PC-3 (cell line): ENCODE data around the gene RTN4. TPM values are rescaled to one million over a fixed set of nuclear protein-coding genes. Genes with fewer than 3 reads are reported as not detected.

Source experiments
- ATAC-seq: fragments of 200-7000 bp; cut with Tn5 transposase; 2 replicates; pipeline ENCODE4 v1.9.1; 2020; ENCODE audit warnings: mild to moderate bottlenecking, moderate library complexity
- BruUV-seq: library from RNA; stranded (reverse); fragments of 400-500 nt; replicated peaks from 2 replicates; lab custom pipeline; 2021; lab: Mats Ljungman, UMichigan
- CTCF ChIA-PET: fragments of 300-600 bp; sonication (Branson Sonifier 250); formaldehyde crosslinking; loops from one replicate; lab custom pipeline; 2022; ENCODE audit warnings: antibody characterized with exemption; lab: Charles Lee
- POLR2A ChIA-PET: fragments of 300-600 bp; sonication (Branson Sonifier 250); formaldehyde crosslinking; loops from one replicate; lab custom pipeline; 2022; ENCODE audit warnings: antibody characterized with exemption; ENCODE audit not compliant: unreplicated experiment; lab: Charles Lee
- DNase-seq: peaks from one replicate; pipeline ENCODE4 v3.0.0-alpha.2; 2015
- H2AFZ ChIP-seq: fragments of 300-600 bp; sonication (generic); 2 replicates; pipeline ENCODE4 v1.6.0; 2016; ENCODE audit warnings: antibody characterized with exemption, low read length
- H3F3A ChIP-seq: fragments of 300-600 bp; sonication (generic); one replicate; pipeline ENCODE4 v1.6.0; 2017; ENCODE audit warnings: antibody characterized with exemption, low read length, control low read depth, mild to moderate bottlenecking; ENCODE audit not compliant: unreplicated experiment
- H3K27ac ChIP-seq: fragments of 300-600 bp; sonication (generic); 2 replicates; pipeline ENCODE4 v1.5.1; 2016; ENCODE audit warnings: mild to moderate bottlenecking, low read length
- H3K27me3 ChIP-seq: fragments of 300-600 bp; sonication (generic); 2 replicates; pipeline ENCODE4 v1.6.1; 2016; ENCODE audit warnings: low read length, mixed read lengths
- H3K36me3 ChIP-seq: fragments of 300-600 bp; sonication (generic); 2 replicates; pipeline ENCODE4 v1.6.1; 2016; ENCODE audit warnings: low read depth, mixed run types, low read length, mixed read lengths
- H3K4me1 ChIP-seq: fragments of 300-600 bp; sonication (generic); 2 replicates; pipeline ENCODE4 v1.5.1; 2016; ENCODE audit warnings: low read length; ENCODE audit not compliant: insufficient read depth
- H3K4me2 ChIP-seq: fragments of 300-600 bp; sonication (generic); 2 replicates; pipeline ENCODE4 v1.6.0; 2016; ENCODE audit warnings: low read length
- H3K4me3 ChIP-seq: fragments of 300-600 bp; sonication (generic); 2 replicates; pipeline ENCODE4 v1.5.1; 2016; ENCODE audit warnings: mild to moderate bottlenecking, low read length, mixed read lengths
- H3K79me2 ChIP-seq: fragments of 300-600 bp; sonication (generic); 2 replicates; pipeline ENCODE4 v1.6.1; 2017; ENCODE audit warnings: low read length, mixed read lengths
- H3K9ac ChIP-seq: fragments of 300-600 bp; sonication (generic); 2 replicates; pipeline ENCODE4 v1.6.0; 2016; ENCODE audit warnings: mild to moderate bottlenecking, low read length
- H3K9me2 ChIP-seq: fragments of 300-600 bp; sonication (generic); replicated peaks from 2 replicates; pipeline ENCODE4 v1.6.1; 2016; ENCODE audit warnings: mixed run types, low read length, mixed read lengths
- H3K9me3 ChIP-seq: fragments of 300-600 bp; sonication (generic); 2 replicates; pipeline ENCODE4 v1.6.1; 2016; ENCODE audit warnings: low read length, mixed read lengths
- H4K20me1 ChIP-seq: fragments of 300-600 bp; sonication (generic); 2 replicates; pipeline ENCODE4 v1.6.1; 2016; ENCODE audit warnings: low read length, mixed read lengths
- EZH2 ChIP-seq: fragments of 300-600 bp; sonication (generic); IDR thresholded peaks from one replicate; pipeline ENCODE4 v1.6.1; 2017; ENCODE audit warnings: antibody characterized with exemption, mild to moderate bottlenecking, low read length; ENCODE audit not compliant: unreplicated experiment
- EZH2phosphoT487 ChIP-seq: fragments of 300-600 bp; sonication (generic); IDR thresholded peaks from 2 replicates; pipeline ENCODE4 v1.6.1; 2018; ENCODE audit warnings: mild to moderate bottlenecking, antibody characterized with exemption, low read length, borderline replicate concordance
- intact Hi-C: fragments of 100-400 bp; cut with micrococcal nuclease; formaldehyde crosslinking; loops from 2 replicates; pipeline ENCODE4 v1.9.0; 2023
- total RNA-seq: library from RNA; depleted of rRNA; stranded (reverse); fragments of >200 nt; gene quantifications from 2 replicates; pipeline ENCODE4 v1.2.3, GENCODE V29; 2014
- TF ChIP-seq, protein P1 (sequence below): fragments of 300-600 bp; sonication (generic); conservative IDR thresholded peaks from 2 replicates; pipeline ENCODE4 v1.5.1; 2017; ENCODE audit warnings: antibody characterized with exemption, low read depth, mild to moderate bottlenecking, low read length

Gene RTN4
- total RNA-seq, 1 experiment from 2014 or later = 150 TPM

DNA sequence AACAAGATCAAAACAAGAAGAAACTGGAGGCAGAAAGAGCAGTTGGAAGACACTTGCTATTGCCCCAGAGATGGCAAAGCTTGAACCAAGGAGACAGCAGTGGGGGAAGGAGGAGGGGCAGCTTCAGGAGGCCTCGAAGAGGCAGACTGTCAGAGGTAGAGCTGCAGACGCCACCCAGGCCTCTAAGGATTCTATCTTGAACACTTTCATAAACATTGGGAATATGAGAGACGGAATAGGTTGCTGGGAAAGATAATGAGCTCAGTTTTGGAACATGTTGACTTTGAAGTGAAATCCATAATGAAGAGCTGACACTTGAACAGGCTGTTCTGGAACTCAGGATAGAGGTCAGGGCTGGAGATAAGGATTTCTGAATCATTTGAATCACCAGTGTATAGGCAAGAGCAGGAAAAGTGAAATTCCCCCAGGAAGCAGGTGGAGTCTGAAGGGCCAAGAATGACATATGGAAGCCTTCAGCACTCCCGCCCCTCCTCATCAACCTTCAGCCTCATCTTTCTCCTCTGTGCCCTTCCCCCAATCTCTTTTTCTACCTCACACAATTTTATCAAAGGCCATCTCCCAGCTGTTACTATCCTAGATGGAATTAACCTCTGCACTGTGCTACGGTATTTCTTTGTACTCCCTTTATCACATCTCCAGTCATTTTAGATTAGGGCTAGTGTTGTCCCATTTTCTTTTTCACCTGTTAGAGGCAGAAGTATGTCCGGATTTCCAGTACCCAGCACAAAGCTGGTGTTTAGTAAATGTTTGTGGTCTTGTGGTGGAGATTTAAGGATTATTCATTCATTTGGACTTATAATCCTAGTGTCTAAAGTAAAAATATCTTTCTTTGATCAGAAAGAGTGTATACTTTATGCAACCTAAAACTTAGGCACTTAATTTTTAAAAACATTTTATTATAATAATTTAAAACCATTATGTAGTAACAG is 47.5 kb upstream of the RTN4 start:
- peaks cover 52% of the 10 kb centered on the region for H3K4me1 ChIP-seq
- no peak for DNase-seq
- CTCF ChIA-PET = no interaction called here

DNA sequence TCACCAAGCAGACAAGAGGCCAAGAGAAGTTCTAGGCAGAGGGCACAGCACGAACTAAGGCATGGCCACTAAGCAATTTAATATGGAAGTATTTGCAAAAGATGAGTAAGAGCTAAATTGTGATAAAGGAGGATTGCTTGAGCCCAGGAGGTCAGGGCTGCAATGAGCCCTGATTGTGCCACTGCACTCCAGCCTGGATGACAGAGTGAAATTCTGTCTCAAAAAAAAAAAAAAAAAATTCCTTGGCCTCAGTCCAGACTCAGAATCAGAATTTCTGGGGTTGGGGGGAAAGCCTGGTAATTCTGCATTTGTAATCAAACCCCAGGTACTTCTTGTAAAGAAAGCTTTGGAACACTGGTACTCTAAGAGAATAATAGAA is 46.8 kb upstream of the RTN4 start:
- Histone ChIP-seq H3K27ac (no peak overlapping the region), H2AFZ (no peak overlapping the region), H3K4me1 (peaks cover 50% of the 10 kb centered on the region), H3K9me2 (no peaks in the 10 kb centered on the region), H3K36me3 (no peaks in the 10 kb centered on the region), H3K27me3 (no peaks in the 10 kb centered on the region), H3K9me3 (no peaks in the 10 kb centered on the region), H3K4me2 (no peak overlapping the region), H3K9ac (no peak overlapping the region), H3K4me3 (no peak overlapping the region), H4K20me1 (no peaks in the 10 kb centered on the region), H3F3A (no peaks in the 10 kb centered on the region), H3K79me2 (no peaks in the 10 kb centered on the region)
- ATAC-seq (no peak), DNase-seq (no peak)
- ChIA-PET POLR2A (no interaction called here), CTCF (no interaction called here)
- TF ChIP-seq EZH2phosphoT487 = no peak
- TF ChIP-seq, protein P1, sequence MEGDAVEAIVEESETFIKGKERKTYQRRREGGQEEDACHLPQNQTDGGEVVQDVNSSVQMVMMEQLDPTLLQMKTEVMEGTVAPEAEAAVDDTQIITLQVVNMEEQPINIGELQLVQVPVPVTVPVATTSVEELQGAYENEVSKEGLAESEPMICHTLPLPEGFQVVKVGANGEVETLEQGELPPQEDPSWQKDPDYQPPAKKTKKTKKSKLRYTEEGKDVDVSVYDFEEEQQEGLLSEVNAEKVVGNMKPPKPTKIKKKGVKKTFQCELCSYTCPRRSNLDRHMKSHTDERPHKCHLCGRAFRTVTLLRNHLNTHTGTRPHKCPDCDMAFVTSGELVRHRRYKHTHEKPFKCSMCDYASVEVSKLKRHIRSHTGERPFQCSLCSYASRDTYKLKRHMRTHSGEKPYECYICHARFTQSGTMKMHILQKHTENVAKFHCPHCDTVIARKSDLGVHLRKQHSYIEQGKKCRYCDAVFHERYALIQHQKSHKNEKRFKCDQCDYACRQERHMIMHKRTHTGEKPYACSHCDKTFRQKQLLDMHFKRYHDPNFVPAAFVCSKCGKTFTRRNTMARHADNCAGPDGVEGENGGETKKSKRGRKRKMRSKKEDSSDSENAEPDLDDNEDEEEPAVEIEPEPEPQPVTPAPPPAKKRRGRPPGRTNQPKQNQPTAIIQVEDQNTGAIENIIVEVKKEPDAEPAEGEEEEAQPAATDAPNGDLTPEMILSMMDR = no peak
- no peak for TF ChIP-seq EZH2
- no TSS peak for BruUV-seq
- intact Hi-C loops = no loop called here

More for the DNA sequence above, 47.5 kb upstream of the RTN4 start:
- Histone ChIP-seq H3K27ac (no peak overlapping the region), H3K36me3 (no peaks in the 10 kb centered on the region), H3K9me2 (no peaks in the 10 kb centered on the region), H3K9ac (no peak overlapping the region), H2AFZ (no peak overlapping the region), H3K27me3 (no peaks in the 10 kb centered on the region), H3K9me3 (no peaks in the 10 kb centered on the region), H3F3A (no peaks in the 10 kb centered on the region), H3K79me2 (no peaks in the 10 kb centered on the region), H3K4me2 (no peak overlapping the region), H3K4me3 (no peak overlapping the region), H4K20me1 (no peaks in the 10 kb centered on the region)
- intact Hi-C loops = no loop called here
- no peak for ATAC-seq
- BruUV-seq = no TSS peak
- POLR2A ChIA-PET = no interaction called here
- TF ChIP-seq, protein P1 = no peak
- TF ChIP-seq EZH2 (no peak), EZH2phosphoT487 (no peak)

DNA sequence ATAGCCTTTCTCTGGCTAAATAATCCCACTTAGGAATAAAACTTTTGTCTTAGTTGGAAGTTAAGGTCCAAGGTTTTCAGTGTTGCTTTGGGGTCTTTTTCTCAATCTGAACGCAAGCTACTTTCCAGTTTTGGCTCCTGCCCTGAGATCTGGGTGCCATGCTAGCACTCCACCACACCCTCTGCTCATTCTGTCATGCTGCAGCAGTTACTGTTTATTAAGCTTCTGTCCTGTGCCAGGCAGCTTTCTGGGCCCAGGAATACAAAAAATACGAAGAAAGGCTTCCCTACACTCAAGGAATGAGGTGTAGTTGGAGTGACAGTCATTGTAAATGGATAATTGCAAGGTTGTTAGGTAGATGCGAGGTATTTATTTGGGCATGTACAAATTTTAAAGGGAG is 46.3 kb upstream of the RTN4 start:
- Histone ChIP-seq H3K9me3 (no peaks in the 10 kb centered on the region), H3K79me2 (no peaks in the 10 kb centered on the region), H4K20me1 (no peaks in the 10 kb centered on the region), H3K36me3 (no peaks in the 10 kb centered on the region), H2AFZ (no peak overlapping the region), H3K4me3 (no peak overlapping the region), H3K9me2 (no peaks in the 10 kb centered on the region), H3K27ac (no peak overlapping the region), H3K9ac (no peak overlapping the region), H3K4me2 (no peak overlapping the region), H3K4me1 (peaks cover 45% of the 10 kb centered on the region), H3K27me3 (no peaks in the 10 kb centered on the region), H3F3A (no peaks in the 10 kb centered on the region)
- intact Hi-C loops = no loop called here
- ATAC-seq (no peak), DNase-seq (no peak)
- CTCF ChIA-PET = no interaction called here
- no TSS peak for BruUV-seq
- TF ChIP-seq, protein P1 = no peak
- TF ChIP-seq EZH2 = no peak
- TF ChIP-seq EZH2phosphoT487 = no peak
- POLR2A ChIA-PET = no interaction called here
